Transverse colon (tissue), 4 donors: Measurements from ENCODE around the gene NIPSNAP2.

Experiments used
- POLR2A ChIP-seq: fragments of 450-650 bp; IDR thresholded peaks from one replicate; pipeline ENCODE4 v1.6.1; 2016; ENCODE audit warnings: antibody characterized with exemption, mild to moderate bottlenecking, moderate library complexity
- POLR2AphosphoS5 ChIP-seq, 3 donors: sonication (generic); formaldehyde crosslinking; IDR thresholded peaks; one replicate each; pipeline ENCODE4 v1.6.1; 2016; ENCODE audit warnings: antibody characterized with exemption in 3 of 3
- TF ChIP-seq, protein P1 (sequence below), 5 experiments: fragments of 200-600 bp in 3 of 5; fragments of 450-650 bp in 2 of 5; sonication (generic) in 3 of 5; IDR thresholded peaks; 1 replicate in 2 of 5; 2 replicates in 3 of 5; pipeline ENCODE4 v1.5.1; 2016 to 2017; ENCODE audit warnings: antibody characterized with exemption in 5 of 5, inconsistent platforms in 3 of 5, mild to moderate bottlenecking in 2 of 5, moderate library complexity in 1 of 5

DNA sequence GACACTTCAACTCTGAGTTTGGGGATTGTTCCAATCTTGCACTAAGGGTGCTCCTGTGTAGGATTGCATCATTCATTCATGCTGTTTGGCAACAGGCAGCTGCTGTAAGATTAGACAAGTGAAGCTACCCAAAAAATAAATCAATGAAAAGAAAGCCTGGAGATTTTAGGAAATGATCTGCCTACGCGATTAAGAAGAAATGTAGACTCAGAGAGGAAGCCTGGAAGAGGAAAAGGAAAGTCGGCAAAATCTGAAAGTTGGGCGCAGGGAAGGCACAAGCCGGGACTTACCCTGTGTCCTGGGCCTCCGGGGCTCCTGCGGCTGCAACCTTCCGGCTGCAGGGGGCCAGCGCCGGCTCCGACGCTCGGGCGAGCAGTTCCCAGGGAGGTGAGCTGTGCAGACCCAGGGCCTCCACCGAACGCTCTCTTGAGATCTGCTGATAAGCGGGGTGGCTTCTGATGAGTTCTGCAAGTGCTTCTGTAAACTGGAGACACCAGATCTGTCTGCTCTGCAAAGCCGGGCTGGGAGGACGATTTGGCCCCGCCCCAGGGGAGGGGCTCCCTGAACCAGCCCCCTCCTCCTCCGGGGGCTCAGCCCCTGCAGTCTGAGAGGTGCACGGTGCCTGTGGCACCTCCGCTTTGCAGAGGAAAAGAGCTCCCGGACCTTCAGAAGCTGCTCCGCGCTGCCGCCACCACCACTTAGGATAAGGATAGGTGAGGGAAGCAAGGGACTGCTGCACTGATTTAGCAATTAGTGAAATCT lies 69.5 kb downstream of the NIPSNAP2 start:
- TF ChIP-seq POLR2A (no peak), POLR2AphosphoS5 (IDR thresholded peaks at IDR 0.05) (peak in 1 of 3 donors; percentile 36)
- TF ChIP-seq, protein P1, sequence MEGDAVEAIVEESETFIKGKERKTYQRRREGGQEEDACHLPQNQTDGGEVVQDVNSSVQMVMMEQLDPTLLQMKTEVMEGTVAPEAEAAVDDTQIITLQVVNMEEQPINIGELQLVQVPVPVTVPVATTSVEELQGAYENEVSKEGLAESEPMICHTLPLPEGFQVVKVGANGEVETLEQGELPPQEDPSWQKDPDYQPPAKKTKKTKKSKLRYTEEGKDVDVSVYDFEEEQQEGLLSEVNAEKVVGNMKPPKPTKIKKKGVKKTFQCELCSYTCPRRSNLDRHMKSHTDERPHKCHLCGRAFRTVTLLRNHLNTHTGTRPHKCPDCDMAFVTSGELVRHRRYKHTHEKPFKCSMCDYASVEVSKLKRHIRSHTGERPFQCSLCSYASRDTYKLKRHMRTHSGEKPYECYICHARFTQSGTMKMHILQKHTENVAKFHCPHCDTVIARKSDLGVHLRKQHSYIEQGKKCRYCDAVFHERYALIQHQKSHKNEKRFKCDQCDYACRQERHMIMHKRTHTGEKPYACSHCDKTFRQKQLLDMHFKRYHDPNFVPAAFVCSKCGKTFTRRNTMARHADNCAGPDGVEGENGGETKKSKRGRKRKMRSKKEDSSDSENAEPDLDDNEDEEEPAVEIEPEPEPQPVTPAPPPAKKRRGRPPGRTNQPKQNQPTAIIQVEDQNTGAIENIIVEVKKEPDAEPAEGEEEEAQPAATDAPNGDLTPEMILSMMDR (IDR thresholded peaks at IDR 0.05) = peak in 4 of 5 experiments; percentile 27 to 42 (median 35)
